ENCODE data around the gene CAPN1.

- TF ChIP-seq POLR2AphosphoS5 (IDR thresholded peaks at IDR 0.05) (no peak), POLR2A (IDR thresholded peaks at IDR 0.05) (no peak)
- TF ChIP-seq, protein P1, sequence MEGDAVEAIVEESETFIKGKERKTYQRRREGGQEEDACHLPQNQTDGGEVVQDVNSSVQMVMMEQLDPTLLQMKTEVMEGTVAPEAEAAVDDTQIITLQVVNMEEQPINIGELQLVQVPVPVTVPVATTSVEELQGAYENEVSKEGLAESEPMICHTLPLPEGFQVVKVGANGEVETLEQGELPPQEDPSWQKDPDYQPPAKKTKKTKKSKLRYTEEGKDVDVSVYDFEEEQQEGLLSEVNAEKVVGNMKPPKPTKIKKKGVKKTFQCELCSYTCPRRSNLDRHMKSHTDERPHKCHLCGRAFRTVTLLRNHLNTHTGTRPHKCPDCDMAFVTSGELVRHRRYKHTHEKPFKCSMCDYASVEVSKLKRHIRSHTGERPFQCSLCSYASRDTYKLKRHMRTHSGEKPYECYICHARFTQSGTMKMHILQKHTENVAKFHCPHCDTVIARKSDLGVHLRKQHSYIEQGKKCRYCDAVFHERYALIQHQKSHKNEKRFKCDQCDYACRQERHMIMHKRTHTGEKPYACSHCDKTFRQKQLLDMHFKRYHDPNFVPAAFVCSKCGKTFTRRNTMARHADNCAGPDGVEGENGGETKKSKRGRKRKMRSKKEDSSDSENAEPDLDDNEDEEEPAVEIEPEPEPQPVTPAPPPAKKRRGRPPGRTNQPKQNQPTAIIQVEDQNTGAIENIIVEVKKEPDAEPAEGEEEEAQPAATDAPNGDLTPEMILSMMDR (IDR thresholded peaks at IDR 0.05): no peak
Observed at GRCh38 chr11:65241692-65242091, 60.0 kb downstream of the CAPN1 start.

Data from suprapubic skin (tissue), 4 donors.